B cell (primary cell): ENCODE results near the gene PALM. TPM values are rescaled to one million over a fixed set of nuclear protein-coding genes. Genes with fewer than 3 reads are reported as not detected.

ENCODE experiments used
- ATAC-seq: fragments of 200-7000 bp; cut with Tn5 transposase; one replicate; pipeline ENCODE4 v1.10.0; 2021; ENCODE audit warnings: low read depth, mild to moderate bottlenecking, moderate number of reproducible peaks, moderate library complexity
- CTCF ChIA-PET: fragments of 350-600 bp; sonication (Branson Sonifier 250); formaldehyde crosslinking; loops from one replicate; lab custom pipeline; 2021; ENCODE audit warnings: antibody characterized with exemption, inconsistent platforms; lab: Charles Lee
- POLR2A ChIA-PET: fragments of 350-600 bp; sonication (Branson Sonifier 250); formaldehyde crosslinking; loops from one replicate; lab custom pipeline; 2021; ENCODE audit warnings: antibody characterized with exemption; lab: Charles Lee
- DNase-seq: peaks from one replicate; pipeline ENCODE4 v3.0.0; 2013
- H2AFZ ChIP-seq: 2 replicates; pipeline ENCODE4 v1.6.1; 2012; ENCODE audit warnings: mild to moderate bottlenecking, low read depth, low read length; ENCODE audit not compliant: insufficient read depth, poor library complexity, severe bottlenecking
- H3K27ac ChIP-seq, 2 donors: 1 replicate in 1 of 2; 2 replicates in 1 of 2; pipeline ENCODE4 v1.5.1; 2012 to 2013; ENCODE audit warnings: low read length in 2 of 2, mild to moderate bottlenecking in 2 of 2, moderate library complexity in 1 of 2
- H3K27me3 ChIP-seq, 4 experiments: fragments of 200-600 bp in 1 of 4; sonication (generic) in 1 of 4; replicated peaks in 1 of 4; 1 replicate in 2 of 4; 2 replicates in 2 of 4; pipeline versions ENCODE4 v1.6.1 to v1.7.0; 2013 to 2016; ENCODE audit warnings: low read length in 3 of 4, mild to moderate bottlenecking in 2 of 4, mixed read lengths in 1 of 4, moderate library complexity in 1 of 4; ENCODE audit not compliant: insufficient read depth in 4 of 4, control insufficient read depth in 3 of 4; ENCODE audit errors: control extremely low read depth in 1 of 4
- H3K36me3 ChIP-seq, 2 experiments: replicated peaks in 1 of 2; 1 replicate in 1 of 2; 2 replicates in 1 of 2; pipeline versions ENCODE4 v1.6.1 to v1.7.1; 2013; ENCODE audit warnings: low read length in 1 of 2; ENCODE audit not compliant: insufficient read depth in 2 of 2, control insufficient read depth in 1 of 2; ENCODE audit errors: control extremely low read depth in 1 of 2, extremely low read depth in 1 of 2
- H3K4me1 ChIP-seq, 2 donors: fragments of 200-600 bp in 1 of 2; sonication (generic) in 1 of 2; 1 replicate in 1 of 2; 2 replicates in 1 of 2; pipeline versions ENCODE4 v1.5.1 to v1.6.1; 2013 to 2017; ENCODE audit warnings: low read length in 2 of 2; ENCODE audit not compliant: control insufficient read depth in 2 of 2, insufficient read depth in 2 of 2
- H3K4me2 ChIP-seq: replicated peaks from 2 replicates; pipeline ENCODE3; 2012; ENCODE audit warnings: mild to moderate bottlenecking, low read depth, low read length; ENCODE audit not compliant: poor library complexity, severe bottlenecking
- H3K4me3 ChIP-seq, 5 experiments: fragments of 200-600 bp in 1 of 5; sonication (generic) in 1 of 5; 1 replicate in 3 of 5; 2 replicates in 2 of 5; pipeline versions ENCODE4 v1.5.1 to v1.7.0; 2011 to 2016; ENCODE audit warnings: low read length in 4 of 5, mild to moderate bottlenecking in 4 of 5, low read depth in 2 of 5, control low read depth in 1 of 5, moderate library complexity in 1 of 5; ENCODE audit not compliant: insufficient read depth in 1 of 5; ENCODE audit errors: control extremely low read depth in 1 of 5, extremely low read depth in 1 of 5
- H3K79me2 ChIP-seq: fragments of 200-600 bp; sonication (generic); one replicate; pipeline ENCODE4 v1.6.0; 2016; ENCODE audit warnings: low read length; ENCODE audit not compliant: control insufficient read depth, insufficient read depth
- H3K9ac ChIP-seq: fragments of 200-600 bp; sonication (generic); 2 replicates; pipeline ENCODE4 v1.6.1; 2017; ENCODE audit warnings: mild to moderate bottlenecking, low read length, moderate library complexity
- H3K9me3 ChIP-seq, 3 donors: one replicate each; pipeline versions ENCODE4 v1.6.1 to v1.7.1; 2013; ENCODE audit warnings: low read length in 2 of 3; ENCODE audit not compliant: control insufficient read depth in 2 of 3, insufficient read depth in 1 of 3; ENCODE audit errors: control extremely low read depth in 1 of 3
- H4K20me1 ChIP-seq: 2 replicates; pipeline ENCODE4 v1.6.0; 2012; ENCODE audit warnings: mild to moderate bottlenecking, low read length; ENCODE audit not compliant: insufficient read depth, control insufficient read depth, poor library complexity, severe bottlenecking
- H3K27ac Mint-ChIP-seq: one replicate; pipeline ENCODE4 v1.8.0; 2021; ENCODE audit warnings: mixed read lengths
- H3K27me3 Mint-ChIP-seq: one replicate; pipeline ENCODE4 v1.8.0; 2021; ENCODE audit warnings: mixed read lengths
- H3K4me1 Mint-ChIP-seq: one replicate; pipeline ENCODE4 v1.8.0; 2021; ENCODE audit warnings: mixed read lengths
- H3K4me3 Mint-ChIP-seq: one replicate; pipeline ENCODE4 v1.8.0; 2021; ENCODE audit warnings: mixed read lengths
- H3K9me3 Mint-ChIP-seq: one replicate; pipeline ENCODE4 v1.8.0; 2022; ENCODE audit warnings: mixed read lengths; ENCODE audit not compliant: insufficient read depth
- EZH2 ChIP-seq: IDR thresholded peaks from 2 replicates; pipeline ENCODE4 v1.6.1; 2012; ENCODE audit warnings: borderline replicate concordance, low read depth, mild to moderate bottlenecking, moderate library complexity, low read length; ENCODE audit not compliant: insufficient read depth, poor library complexity, severe bottlenecking
- WGBS: methylation state at CpG from one replicate; pipeline ENCODE4 v1.1.5; 2013; ENCODE audit warnings: missing lambda C conversion rate; ENCODE audit not compliant: insufficient coverage; 5-methylcytosine and 5-hydroxymethylcytosine counted together
- intact Hi-C: fragments of 100-400 bp; cut with micrococcal nuclease; formaldehyde crosslinking; loops from one replicate; pipeline ENCODE4 v1.10.0; 2022
- polyA plus RNA-seq: library from polyadenylated mRNA; depleted of rRNA; stranded (reverse); fragments of >200 nt; gene quantifications from 2 replicates; pipeline ENCODE4 v1.2.3, GENCODE V29; 2012
- total RNA-seq, 2 donors: library from RNA; stranded (reverse); fragments of 120-200 nt in 1 of 2; gene quantifications; 1 replicate in 1 of 2; 2 replicates in 1 of 2; pipeline versions ENCODE4 v1.2.3 to v1.2.4, GENCODE V29; 2013 to 2022
- TF ChIP-seq, protein P1 (sequence below): fragments of 200-600 bp; IDR thresholded peaks from one replicate; pipeline ENCODE4 v1.8.0; 2022; ENCODE audit warnings: antibody characterized with exemption, mild to moderate bottlenecking

PALM gene
- total and polyA plus RNA-seq, 2 donors (not counting 1 experiment from before 2014, with no cell fraction given) = 0.15 TPM; not detected in 1

GRCh38 chr19:795691-796581 is 87.2 kb downstream of the PALM start:
- H3K27ac Mint-ChIP-seq = no peak overlapping the region
- H3K4me1 Mint-ChIP-seq = peaks cover 26% of the 10 kb centered on the region
- intact Hi-C loops = loop anchor here (2.0 kb wide), 2 partner anchors 113 to 189 kb away; partner anchors contain the start of gene WDR18
- peaks cover 31% of the 10 kb centered on the region for H4K20me1 ChIP-seq
- no peaks in the 10 kb centered on the region for H3K9me3 Mint-ChIP-seq
- H3K9ac ChIP-seq = peak overlapping the region; percentile 75
- H2AFZ ChIP-seq = peak overlapping the region; percentile 86
- H3K9me3 ChIP-seq = no peaks in the 10 kb centered on the region
- peaks cover 0 to 20% of the 10 kb centered on the region in 2 experiments for H3K36me3 ChIP-seq
- no peaks in the 10 kb centered on the region for H3K27me3 Mint-ChIP-seq
- peaks cover 18 to 38% of the 10 kb centered on the region in 2 donors for H3K4me1 ChIP-seq
- CTCF ChIA-PET = no interaction called here
- no peak for TF ChIP-seq EZH2
- TF ChIP-seq, protein P1, sequence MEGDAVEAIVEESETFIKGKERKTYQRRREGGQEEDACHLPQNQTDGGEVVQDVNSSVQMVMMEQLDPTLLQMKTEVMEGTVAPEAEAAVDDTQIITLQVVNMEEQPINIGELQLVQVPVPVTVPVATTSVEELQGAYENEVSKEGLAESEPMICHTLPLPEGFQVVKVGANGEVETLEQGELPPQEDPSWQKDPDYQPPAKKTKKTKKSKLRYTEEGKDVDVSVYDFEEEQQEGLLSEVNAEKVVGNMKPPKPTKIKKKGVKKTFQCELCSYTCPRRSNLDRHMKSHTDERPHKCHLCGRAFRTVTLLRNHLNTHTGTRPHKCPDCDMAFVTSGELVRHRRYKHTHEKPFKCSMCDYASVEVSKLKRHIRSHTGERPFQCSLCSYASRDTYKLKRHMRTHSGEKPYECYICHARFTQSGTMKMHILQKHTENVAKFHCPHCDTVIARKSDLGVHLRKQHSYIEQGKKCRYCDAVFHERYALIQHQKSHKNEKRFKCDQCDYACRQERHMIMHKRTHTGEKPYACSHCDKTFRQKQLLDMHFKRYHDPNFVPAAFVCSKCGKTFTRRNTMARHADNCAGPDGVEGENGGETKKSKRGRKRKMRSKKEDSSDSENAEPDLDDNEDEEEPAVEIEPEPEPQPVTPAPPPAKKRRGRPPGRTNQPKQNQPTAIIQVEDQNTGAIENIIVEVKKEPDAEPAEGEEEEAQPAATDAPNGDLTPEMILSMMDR = no peak
- peak overlapping the region; percentile 84 for H3K4me2 ChIP-seq
- ATAC-seq (no peak), DNase-seq (peak; percentile 40)
- H3K27me3 ChIP-seq = no peaks in the 10 kb centered on the region
- peaks cover 41% of the 10 kb centered on the region for H3K79me2 ChIP-seq
- POLR2A ChIA-PET = interaction anchor here (0.6 to 1.1 kb wide), 3 partner anchors 133 to 1146 kb away, joined by 3 to 6 read pairs (median 4); partner anchors contain the start of gene RNF126
- H3K4me3 Mint-ChIP-seq = peak overlapping the region; percentile 37
- 84% methylated on average over 39 of the region's 39 CpGs for WGBS
- peak overlapping the region in 4 of 5 experiments; percentile 69 to 78 (median 74) for H3K4me3 ChIP-seq
- H3K27ac ChIP-seq = peak overlapping the region in 1 of 2 donors; percentile 59
